H9 (cell line): Measurements from ENCODE around the gene TAS2R1. TPM values are rescaled to one million over a fixed set of nuclear protein-coding genes. Genes with fewer than 3 reads are reported as not detected.

Experiments used
- DNase-seq: peaks from one replicate; pipeline ENCODE4 v3.0.0-alpha.2; 2017
- H2AFZ ChIP-seq: one replicate; pipeline ENCODE4 v1.6.1; 2013; ENCODE audit warnings: mild to moderate bottlenecking, low read length, control low read depth, moderate library complexity
- H2AK5ac ChIP-seq: 2 replicates; pipeline ENCODE4 v1.6.1; 2013; ENCODE audit warnings: low read length, control low read depth, mixed read lengths; ENCODE audit not compliant: insufficient read length
- H2BK120ac ChIP-seq: one replicate; pipeline ENCODE4 v1.6.1; 2013; ENCODE audit warnings: low read depth, mild to moderate bottlenecking, low read length, control low read depth, inconsistent platforms; ENCODE audit not compliant: poor library complexity, severe bottlenecking
- H2BK12ac ChIP-seq: 2 replicates; pipeline ENCODE4 v1.6.1; 2013; ENCODE audit warnings: low read length, control low read depth, mixed read lengths, low read depth; ENCODE audit not compliant: insufficient read length
- H2BK15ac ChIP-seq: 2 replicates; pipeline ENCODE4 v1.6.1; 2013; ENCODE audit warnings: low read depth, low read length, control low read depth
- H2BK20ac ChIP-seq: one replicate; pipeline ENCODE4 v1.6.1; 2013; ENCODE audit warnings: low read depth, mild to moderate bottlenecking, low read length, control low read depth, inconsistent platforms; ENCODE audit not compliant: poor library complexity, severe bottlenecking
- H2BK5ac ChIP-seq: 2 replicates; pipeline ENCODE4 v1.6.1; 2013; ENCODE audit warnings: low read length, control low read depth, mixed read lengths; ENCODE audit not compliant: insufficient read length
- H3K14ac ChIP-seq: 2 replicates; pipeline ENCODE4 v1.6.1; 2013; ENCODE audit warnings: low read length, control low read depth; ENCODE audit not compliant: insufficient read depth
- H3K18ac ChIP-seq: 2 replicates; pipeline ENCODE4 v1.6.1; 2013; ENCODE audit warnings: low read depth, mild to moderate bottlenecking, mixed read lengths, low read length, control low read depth; ENCODE audit not compliant: insufficient read length
- H3K23ac ChIP-seq: 2 replicates; pipeline ENCODE4 v1.6.1; 2013; ENCODE audit warnings: low read length, control low read depth, mixed read lengths, low read depth; ENCODE audit not compliant: insufficient read length
- H3K23me2 ChIP-seq: 2 replicates; pipeline ENCODE4 v1.6.1; 2013; ENCODE audit warnings: low read depth, mild to moderate bottlenecking, mixed read lengths, low read length, control low read depth; ENCODE audit not compliant: insufficient read length, poor library complexity, severe bottlenecking
- H3K27ac ChIP-seq: 2 replicates; pipeline ENCODE4 v1.5.1; 2013; ENCODE audit warnings: low read length, control low read depth, mixed read lengths, low read depth; ENCODE audit not compliant: insufficient read length
- H3K27me3 ChIP-seq: 2 replicates; pipeline ENCODE4 v1.6.1; 2013; ENCODE audit warnings: low read length, control low read depth, inconsistent platforms; ENCODE audit not compliant: insufficient read depth
- H3K4ac ChIP-seq: 2 replicates; pipeline ENCODE4 v1.6.1; 2013; ENCODE audit warnings: low read depth, mild to moderate bottlenecking, control low read depth, inconsistent platforms, low read length, moderate library complexity
- H3K4me1 ChIP-seq: 2 replicates; pipeline ENCODE4 v1.6.1; 2013; ENCODE audit warnings: low read length, control low read depth, inconsistent platforms; ENCODE audit not compliant: insufficient read depth
- H3K4me2 ChIP-seq: 2 replicates; pipeline ENCODE4 v1.6.1; 2013; ENCODE audit warnings: low read length, control low read depth, mixed read lengths; ENCODE audit not compliant: insufficient read length, insufficient read depth
- H3K56ac ChIP-seq: 2 replicates; pipeline ENCODE4 v1.6.1; 2013; ENCODE audit warnings: low read depth, mild to moderate bottlenecking, mixed read lengths, low read length, control low read depth; ENCODE audit not compliant: insufficient read length
- H3K79me1 ChIP-seq: 2 replicates; pipeline ENCODE4 v1.6.1; 2013; ENCODE audit warnings: low read depth, mild to moderate bottlenecking, moderate library complexity, low read length, control low read depth, inconsistent platforms; ENCODE audit not compliant: insufficient read depth, poor library complexity, severe bottlenecking
- H3K79me2 ChIP-seq: 2 replicates; pipeline ENCODE4 v1.6.1; 2013; ENCODE audit warnings: low read length, control low read depth, inconsistent platforms; ENCODE audit not compliant: insufficient read depth
- H3K9ac ChIP-seq: 2 replicates; pipeline ENCODE4 v1.6.1; 2013; ENCODE audit warnings: low read length, control low read depth, mixed read lengths; ENCODE audit not compliant: insufficient read length; ENCODE audit errors: extremely low read depth
- H3K9me3 ChIP-seq: one replicate; pipeline ENCODE4 v1.6.1; 2013; ENCODE audit warnings: low read depth, low read length, inconsistent platforms; ENCODE audit not compliant: control insufficient read depth
- H3T11ph ChIP-seq: one replicate; pipeline ENCODE4 v1.6.1; 2013; ENCODE audit warnings: mild to moderate bottlenecking, low read length, control low read depth, inconsistent platforms
- H4K20me1 ChIP-seq: one replicate; pipeline ENCODE4 v1.6.1; 2013; ENCODE audit not compliant: control insufficient read depth, insufficient read length, insufficient read depth
- H4K5ac ChIP-seq: 2 replicates; pipeline ENCODE4 v1.6.1; 2013; ENCODE audit warnings: low read depth, mild to moderate bottlenecking, mixed read lengths, low read length, control low read depth; ENCODE audit not compliant: insufficient read length
- H4K8ac ChIP-seq: replicated peaks from 2 replicates; pipeline ENCODE4 v1.6.1; 2013; ENCODE audit warnings: low read length, control low read depth, mixed read lengths, low read depth; ENCODE audit not compliant: insufficient read length
- H4K91ac ChIP-seq: 2 replicates; pipeline ENCODE4 v1.6.1; 2013; ENCODE audit warnings: low read depth, mild to moderate bottlenecking, moderate library complexity, mixed read lengths, low read length, control low read depth; ENCODE audit not compliant: insufficient read length
- H3K27ac Mint-ChIP-seq, 3 experiments: 2 replicates in 2 of 3; 3 replicates in 1 of 3; pipeline ENCODE4 v1.8.0; 2020 to 2021; ENCODE audit warnings: mixed read lengths in 3 of 3, mild to moderate bottlenecking in 1 of 3, moderate library complexity in 1 of 3
- H3K27me3 Mint-ChIP-seq: 2 replicates; pipeline ENCODE4 v1.8.0; 2021; ENCODE audit warnings: low read depth, mild to moderate bottlenecking, moderate library complexity, mixed read lengths
- H3K36me3 Mint-ChIP-seq, 3 experiments: 2 replicates in 2 of 3; 3 replicates in 1 of 3; pipeline ENCODE4 v1.8.0; 2020 to 2021; ENCODE audit warnings: low read depth in 3 of 3, mixed read lengths in 3 of 3; ENCODE audit not compliant: insufficient read depth in 1 of 3
- H3K4me1 Mint-ChIP-seq, 2 experiments: 2 replicates each; pipeline ENCODE4 v1.8.0; 2020; ENCODE audit warnings: mixed read lengths in 2 of 2
- H3K4me3 Mint-ChIP-seq, 2 experiments: 2 replicates in 1 of 2; 3 replicates in 1 of 2; pipeline ENCODE4 v1.8.0; 2020 to 2021; ENCODE audit warnings: mild to moderate bottlenecking in 2 of 2, mixed read lengths in 2 of 2, moderate library complexity in 1 of 2
- H3K9me3 Mint-ChIP-seq, 2 experiments: 2 replicates in 1 of 2; 3 replicates in 1 of 2; pipeline ENCODE4 v1.8.0; 2020; ENCODE audit warnings: mild to moderate bottlenecking in 2 of 2, mixed read lengths in 2 of 2, moderate library complexity in 1 of 2
- CTCF ChIP-seq: fragments of 200-600 bp; sonication (generic); conservative IDR thresholded peaks from 3 replicates; pipeline ENCODE4 v1.8.0; 2021; ENCODE audit warnings: antibody characterized with exemption, mild to moderate bottlenecking
- total RNA-seq: library from RNA; stranded (reverse); gene quantifications from 2 replicates; pipeline ENCODE4 v1.2.1, GENCODE V29; 2021

TAS2R1 gene
- total RNA-seq, 1 experiment from 2014 or later, result not detected

GRCh38 chr5:9587135-9587534 is 43.0 kb downstream of the TAS2R1 start:
- H3K18ac ChIP-seq, result no peak overlapping the region
- H2AK5ac ChIP-seq, result no peak overlapping the region
- no peaks in the 10 kb centered on the region for H3K23me2 ChIP-seq
- H3K56ac ChIP-seq, result no peak overlapping the region
- H2AFZ ChIP-seq, result no peak overlapping the region
- H3K23ac ChIP-seq, result no peak overlapping the region
- H3K4ac ChIP-seq, result no peak overlapping the region
- H3K27ac ChIP-seq, result no peak overlapping the region
- H3K4me1 ChIP-seq, result no peaks in the 10 kb centered on the region
- no peaks in the 10 kb centered on the region for H3K9me3 ChIP-seq
- no peak for TF ChIP-seq CTCF
- no peaks in the 10 kb centered on the region for H3K9me3 Mint-ChIP-seq
- H3K79me2 ChIP-seq, result no peaks in the 10 kb centered on the region
- H2BK15ac ChIP-seq, result no peak overlapping the region
- no peaks in the 10 kb centered on the region for H3K27me3 ChIP-seq
- no peak overlapping the region for H4K5ac ChIP-seq
- H3K36me3 Mint-ChIP-seq, result no peaks in the 10 kb centered on the region
- H2BK20ac ChIP-seq, result no peak overlapping the region
- peaks cover 4% of the 10 kb centered on the region; the same call in 1 of the 2 replicates for H3K27me3 Mint-ChIP-seq
- no peak overlapping the region for H4K8ac ChIP-seq
- no peak overlapping the region for H3K4me3 Mint-ChIP-seq
- no peaks in the 10 kb centered on the region for H3K79me1 ChIP-seq
- no peak overlapping the region for H3K27ac Mint-ChIP-seq
- no peak overlapping the region for H3K14ac ChIP-seq
- H3K9ac ChIP-seq, result no peak overlapping the region
- no peaks in the 10 kb centered on the region for H3K4me1 Mint-ChIP-seq
- no peak overlapping the region for H2BK5ac ChIP-seq
- H4K91ac ChIP-seq, result no peak overlapping the region
- no peak for DNase-seq
- H4K20me1 ChIP-seq, result no peaks in the 10 kb centered on the region
- no peak overlapping the region for H2BK120ac ChIP-seq
- H2BK12ac ChIP-seq, result no peak overlapping the region
- H3K4me2 ChIP-seq, result no peak overlapping the region
- no peak overlapping the region for H3T11ph ChIP-seq
